ENCODE measurements around the gene NUDT10.
"Not testable (repeated sequence)": the region's sequence is repeated elsewhere in the genome, so short reads cannot be mapped to it uniquely, and the experiment has no call there.

NUDT10 gene

GRCh38 chrX:51332188-51332942 is at the start of gene NUDT10:
NUDT10 (plus strand) TSS chrX:51332822; CDS start chrX:51332966, 144 bp downstream.
- in situ Hi-C loops (cut with MboI; ENCODE audit: low sequenced_read_pairs), result no loop called here
- H3K9me3 ChIP-seq, result no peaks in the 10 kb centered on the region
- H3K4me1 ChIP-seq, result peaks cover 10% of the 10 kb centered on the region
- peak; percentile 80 to 94 for DNase-seq (ENCODE audit: low spot score in 2 of 2)
- no peaks in the 10 kb centered on the region for H3K27me3 ChIP-seq (ENCODE audit: low read depth)
- no peaks in the 10 kb centered on the region for H3K36me3 ChIP-seq (replicated peaks)
- H3K4me3 ChIP-seq, result peak within 1 kb of the TSS; percentile 67

- no peak for DNase-seq (ENCODE audit: low spot score in 2 of 2)
- Histone ChIP-seq H3K27me3 (ENCODE audit: low read depth) (no peaks in the 10 kb centered on the region), H3K36me3 (replicated peaks) (no peaks in the 10 kb centered on the region), H3K9me3 (no peaks in the 10 kb centered on the region), H3K4me3 (no peak overlapping the region), H3K4me1 (no peaks in the 10 kb centered on the region)
- in situ Hi-C loops (cut with MboI; ENCODE audit: low sequenced_read_pairs), result loop anchor here (25.0 kb wide), 1 partner anchor 95 kb away; no protein-coding TSS in a partner anchor
Observed at GRCh38 chrX:51292421-51292820, 40.2 kb upstream of the NUDT10 start.

- H3K27me3 ChIP-seq (ENCODE audit: low read depth), result 0 out of 2 replicates have a peak, but pooled peaks cover 3% of the 10 kb centered on the region
- H3K9me3 ChIP-seq, result no peaks in the 10 kb centered on the region
- no peak overlapping the region for H3K4me3 ChIP-seq
- H3K36me3 ChIP-seq (replicated peaks), result no peaks in the 10 kb centered on the region
- H3K4me1 ChIP-seq, result no peaks in the 10 kb centered on the region
- DNase-seq (ENCODE audit: low spot score in 2 of 2), result no peak
- in situ Hi-C loops (cut with MboI; ENCODE audit: low sequenced_read_pairs), result loop anchor here (25.0 kb wide), 1 partner anchor 91 kb away; no protein-coding TSS in a partner anchor
Observed at GRCh38 chrX:51296138-51296537, 36.5 kb upstream of the NUDT10 start.

GRCh38 chrX:51316271-51316670 is 16.4 kb upstream of the NUDT10 start:
- no peaks in the 10 kb centered on the region for H3K36me3 ChIP-seq (replicated peaks)
- no peak overlapping the region for H3K4me3 ChIP-seq
- H3K4me1 ChIP-seq, result no peaks in the 10 kb centered on the region
- no peak for DNase-seq (ENCODE audit: low spot score in 2 of 2)
- H3K27me3 ChIP-seq (ENCODE audit: low read depth), result no peaks in the 10 kb centered on the region
- in situ Hi-C loops (cut with MboI; ENCODE audit: low sequenced_read_pairs), result no loop called here
- no peaks in the 10 kb centered on the region for H3K9me3 ChIP-seq

- H3K9me3 ChIP-seq; in situ Hi-C loops (cut with MboI; ENCODE audit: low sequenced_read_pairs); H3K36me3 ChIP-seq (replicated peaks); H3K27me3 ChIP-seq (ENCODE audit: low read depth): not testable (repeated sequence)
- H3K4me3 ChIP-seq, result peak overlapping the region; percentile 67
- DNase-seq (ENCODE audit: low spot score in 2 of 2), result peak in 1 of 2 experiments; percentile 38
- peaks cover 10% of the 10 kb centered on the region for H3K4me1 ChIP-seq
Observed at GRCh38 chrX:51332943-51333785, 542 bp downstream of the NUDT10 start.

GRCh38 chrX:51334276-51334675 is 1.7 kb downstream of the NUDT10 start:
- peak overlapping the region; percentile 67; the same call in 1 of the 2 replicates for H3K4me3 ChIP-seq
- H3K4me1 ChIP-seq, result peaks cover 10% of the 10 kb centered on the region
- no peaks in the 10 kb centered on the region for H3K27me3 ChIP-seq (ENCODE audit: low read depth)
- H3K36me3 ChIP-seq (replicated peaks), result no peaks in the 10 kb centered on the region
- in situ Hi-C loops (cut with MboI; ENCODE audit: low sequenced_read_pairs), result no loop called here
- no peaks in the 10 kb centered on the region for H3K9me3 ChIP-seq
- no peak for DNase-seq (ENCODE audit: low spot score in 2 of 2)

- H3K27me3 ChIP-seq (ENCODE audit: low read depth), result no peaks in the 10 kb centered on the region
- in situ Hi-C loops (cut with MboI; ENCODE audit: low sequenced_read_pairs), result no loop called here
- peaks cover 10% of the 10 kb centered on the region for H3K4me1 ChIP-seq
- DNase-seq (ENCODE audit: low spot score in 2 of 2), result peak; percentile 54 to 74
- H3K36me3 ChIP-seq (replicated peaks), result no peaks in the 10 kb centered on the region
- no peaks in the 10 kb centered on the region for H3K9me3 ChIP-seq
- no peak overlapping the region for H3K4me3 ChIP-seq
Observed at GRCh38 chrX:51336584-51336983, 4.0 kb downstream of the NUDT10 start.

- Histone ChIP-seq H3K27me3 (ENCODE audit: low read depth) (no peaks in the 10 kb centered on the region), H3K36me3 (replicated peaks) (no peaks in the 10 kb centered on the region), H3K4me3 (no peak overlapping the region), H3K4me1 (peaks cover 5% of the 10 kb centered on the region; the same call in 1 of the 2 replicates), H3K9me3 (0 out of 2 replicates have a peak, but pooled peaks cover 2% of the 10 kb centered on the region)
- DNase-seq (ENCODE audit: low spot score in 2 of 2), result no peak
- in situ Hi-C loops (cut with MboI; ENCODE audit: low sequenced_read_pairs), result no loop called here
Observed at GRCh38 chrX:51361251-51361650, 28.6 kb downstream of the NUDT10 start.

- Histone ChIP-seq H3K36me3 (replicated peaks) (no peaks in the 10 kb centered on the region), H3K27me3 (ENCODE audit: low read depth) (peaks cover 9% of the 10 kb centered on the region), H3K4me1 (no peaks in the 10 kb centered on the region), H3K4me3 (no peak overlapping the region), H3K9me3 (no peaks in the 10 kb centered on the region)
- DNase-seq (ENCODE audit: low spot score in 2 of 2), result no peak
- in situ Hi-C loops (cut with MboI; ENCODE audit: low sequenced_read_pairs), result loop anchor here (25.0 kb wide), 1 partner anchor 89 kb away; no protein-coding TSS in a partner anchor
Observed at GRCh38 chrX:51376672-51377071, 44.0 kb downstream of the NUDT10 start.

Measured in HAP-1 (cell line).